Measurements from ENCODE around the gene ADGRV1.

DNA sequence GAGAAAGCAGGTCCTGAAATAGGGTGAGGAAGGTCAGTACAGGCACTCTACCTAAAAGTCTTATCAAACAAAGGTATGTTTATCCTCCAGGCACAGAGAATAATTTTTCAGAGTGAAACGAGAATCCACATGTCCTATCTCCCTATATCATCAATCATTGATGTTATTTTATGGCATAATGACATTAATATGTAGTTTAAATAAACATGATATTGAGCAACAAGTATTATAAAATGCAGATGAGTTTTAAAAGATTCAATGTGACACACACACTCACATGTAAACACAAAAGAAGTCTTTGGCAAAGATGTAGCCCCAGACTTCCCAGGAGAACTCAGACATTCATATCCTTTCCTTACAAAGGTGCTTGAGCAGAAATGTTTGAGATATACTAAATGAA lies 389.1 kb downstream of the ADGRV1 start:
- TF ChIP-seq CREB1 (IDR thresholded peaks at IDR 0.05; ENCODE audit: low read depth) (no peak), REST (IDR thresholded peaks at IDR 0.05; ENCODE audit: low read depth) (no peak), YY1 (IDR thresholded peaks at IDR 0.05; ENCODE audit: low read depth) (no peak), RAD21 (IDR thresholded peaks at IDR 0.05; ENCODE audit: low read depth) (no peak), NFIC (IDR thresholded peaks at IDR 0.05) (no peak), EP300 (IDR thresholded peaks at IDR 0.05; ENCODE audit: borderline replicate concordance) (no peak), FOXM1 (IDR thresholded peaks at IDR 0.05; ENCODE audit: borderline replicate concordance, low read depth) (no peak), ZBTB7A (IDR thresholded peaks at IDR 0.05; ENCODE audit: low read depth) (no peak), TCF12 (IDR thresholded peaks at IDR 0.05; ENCODE audit: low read depth) (no peak), TAF1 (IDR thresholded peaks at IDR 0.05; ENCODE audit: low read depth) (no peak)
- TF ChIP-seq, protein P1, sequence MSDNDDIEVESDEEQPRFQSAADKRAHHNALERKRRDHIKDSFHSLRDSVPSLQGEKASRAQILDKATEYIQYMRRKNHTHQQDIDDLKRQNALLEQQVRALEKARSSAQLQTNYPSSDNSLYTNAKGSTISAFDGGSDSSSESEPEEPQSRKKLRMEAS (IDR thresholded peaks at IDR 0.05), result no peak
- TF ChIP-seq, protein P2, sequence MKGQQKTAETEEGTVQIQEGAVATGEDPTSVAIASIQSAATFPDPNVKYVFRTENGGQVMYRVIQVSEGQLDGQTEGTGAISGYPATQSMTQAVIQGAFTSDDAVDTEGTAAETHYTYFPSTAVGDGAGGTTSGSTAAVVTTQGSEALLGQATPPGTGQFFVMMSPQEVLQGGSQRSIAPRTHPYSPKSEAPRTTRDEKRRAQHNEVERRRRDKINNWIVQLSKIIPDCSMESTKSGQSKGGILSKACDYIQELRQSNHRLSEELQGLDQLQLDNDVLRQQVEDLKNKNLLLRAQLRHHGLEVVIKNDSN (IDR thresholded peaks at IDR 0.05), result no peak
